ENCODE results near the gene TEX264.
"Not testable (repeated sequence)": the region's sequence is repeated elsewhere in the genome, so short reads cannot be mapped to it uniquely, and the experiment has no call there.

Gene TEX264

GRCh38 chr3:51729042-51729633, 58.1 kb downstream of the TEX264 start:
- no peak for DNase-seq (ENCODE audit: low read depth in 2 of 2)
- no peak for TF ChIP-seq CTCF (IDR thresholded peaks at IDR 0.05; ENCODE audit: low read depth, low read length)
- no peak overlapping the region for H3K4me3 ChIP-seq (replicated peaks in 1 of 2; ENCODE audit: low read depth in 2 of 2, low read length in 2 of 2)

DNA sequence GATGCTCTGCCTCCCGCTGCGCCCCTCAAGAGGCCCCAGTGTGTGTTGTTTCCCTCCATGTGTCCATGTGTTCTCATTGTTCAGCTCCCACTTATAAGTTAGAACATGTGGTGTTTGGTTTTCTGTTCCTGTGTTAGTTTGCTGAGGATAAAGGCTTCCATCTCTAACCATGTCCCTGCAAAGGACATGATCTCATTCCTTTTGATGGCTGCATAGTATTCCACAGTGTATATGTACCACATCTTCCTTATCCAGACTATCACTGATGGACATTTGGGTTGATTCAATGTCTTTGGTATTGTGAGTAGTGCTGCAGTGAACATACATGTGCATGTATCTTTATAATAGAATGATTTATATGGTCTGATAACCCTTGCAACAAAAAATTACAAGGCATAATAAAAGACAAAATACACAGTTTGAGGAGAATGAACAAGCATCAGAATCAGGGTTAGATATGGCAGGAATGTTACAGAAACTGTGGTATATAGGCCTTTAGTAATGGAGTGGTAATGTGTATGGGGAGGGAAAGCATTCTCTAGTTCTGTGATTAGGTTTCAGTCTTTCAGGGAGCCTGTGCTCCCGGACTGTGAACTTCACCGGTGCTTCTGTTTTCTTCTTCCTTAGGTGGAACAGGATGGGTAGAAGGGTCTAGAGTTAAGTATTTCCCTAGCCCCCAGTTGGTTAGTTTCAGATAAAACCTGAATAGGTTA, 63.0 kb downstream of the TEX264 start:
- no peak for TF ChIP-seq CTCF (IDR thresholded peaks at IDR 0.05; ENCODE audit: low read depth, low read length)
- no peak for DNase-seq (ENCODE audit: low read depth in 2 of 2)
- H3K4me3 ChIP-seq (replicated peaks in 1 of 2; ENCODE audit: low read depth in 2 of 2, low read length in 2 of 2): no peak overlapping the region

DNA sequence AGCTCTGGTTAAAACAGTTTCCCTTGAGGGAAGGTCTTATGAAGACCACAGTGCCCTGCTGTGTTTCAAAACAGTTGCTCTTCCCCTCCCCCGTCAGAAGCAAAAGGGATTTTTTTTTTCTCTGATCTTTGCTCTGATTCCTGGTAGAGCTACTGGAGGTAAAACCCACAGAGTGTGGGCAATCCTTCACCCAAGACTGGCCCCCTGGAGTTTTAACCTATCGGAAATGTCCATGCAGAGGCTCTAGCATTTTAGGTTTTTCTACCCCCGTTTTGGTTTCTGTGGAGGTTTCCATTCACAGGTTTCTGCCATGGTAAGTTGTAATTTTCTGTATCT, 63.5 kb downstream of the TEX264 start:
- no peak for TF ChIP-seq CTCF (IDR thresholded peaks at IDR 0.05; ENCODE audit: low read depth, low read length)
- DNase-seq (ENCODE audit: low read depth in 2 of 2): no peak
- no peak overlapping the region for H3K4me3 ChIP-seq (replicated peaks in 1 of 2; ENCODE audit: low read depth in 2 of 2, low read length in 2 of 2)

DNA sequence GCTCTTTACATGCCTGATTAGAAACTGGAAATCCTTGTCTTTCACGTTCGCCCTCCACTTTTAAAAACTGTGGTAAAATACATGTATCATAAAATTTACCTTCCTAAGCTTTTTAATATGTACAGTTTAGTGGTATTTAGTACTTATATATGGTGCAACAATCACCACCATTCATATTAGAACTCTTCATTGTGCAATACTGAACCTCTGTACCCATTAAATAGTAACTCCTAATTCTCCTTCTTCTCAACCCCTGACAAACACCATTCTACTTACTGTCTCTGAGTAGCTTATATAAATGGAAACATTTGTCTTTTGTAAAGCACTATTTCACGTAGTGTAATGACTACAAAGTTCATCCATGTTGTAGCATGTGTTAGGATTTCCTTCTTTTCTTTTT, 64.0 kb downstream of the TEX264 start:
- no peak for DNase-seq (ENCODE audit: low read depth in 2 of 2)
- H3K4me3 ChIP-seq (replicated peaks in 1 of 2; ENCODE audit: low read depth in 2 of 2, low read length in 2 of 2): no peak overlapping the region
- TF ChIP-seq CTCF (IDR thresholded peaks at IDR 0.05; ENCODE audit: low read depth, low read length): no peak

DNA sequence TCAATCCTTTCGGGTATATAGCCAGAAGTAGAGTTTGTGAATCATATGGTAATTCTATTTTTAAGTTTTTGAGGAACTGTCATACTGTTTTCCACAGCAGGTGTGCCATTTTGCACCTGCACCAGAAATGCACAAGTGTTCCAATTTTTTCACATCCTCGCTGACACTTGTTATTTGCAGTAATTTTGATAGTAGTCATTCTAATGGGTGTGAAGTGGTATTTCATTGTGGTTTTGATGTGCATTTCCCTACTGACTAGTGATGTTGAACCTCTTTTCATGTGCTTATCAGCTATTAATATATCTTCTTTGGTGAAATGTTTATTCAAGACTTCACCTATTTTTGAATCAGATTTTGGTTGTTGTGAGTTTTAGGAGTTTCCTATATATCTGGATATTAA, 64.9 kb downstream of the TEX264 start:
- H3K4me3 ChIP-seq (replicated peaks in 1 of 2; ENCODE audit: low read depth in 2 of 2, low read length in 2 of 2): no peak overlapping the region
- no peak for TF ChIP-seq CTCF (IDR thresholded peaks at IDR 0.05; ENCODE audit: low read depth, low read length)
- DNase-seq (ENCODE audit: low read depth in 2 of 2): no peak

- TF ChIP-seq CTCF (IDR thresholded peaks at IDR 0.05; ENCODE audit: low read depth, low read length): no peak
- H3K4me3 ChIP-seq (replicated peaks in 1 of 2; ENCODE audit: low read depth in 2 of 2, low read length in 2 of 2): no peak overlapping the region
- no peak for DNase-seq (ENCODE audit: low read depth in 2 of 2)
These were observed 68.1 kb downstream of the TEX264 start for GRCh38 chr3:51739110-51739509.

- H3K4me3 ChIP-seq (replicated peaks in 1 of 2; ENCODE audit: low read depth in 2 of 2, low read length in 2 of 2); DNase-seq (ENCODE audit: low read depth in 2 of 2): not testable (repeated sequence)
These were observed 71.3 kb downstream of the TEX264 start for GRCh38 chr3:51742320-51742719.

DNA sequence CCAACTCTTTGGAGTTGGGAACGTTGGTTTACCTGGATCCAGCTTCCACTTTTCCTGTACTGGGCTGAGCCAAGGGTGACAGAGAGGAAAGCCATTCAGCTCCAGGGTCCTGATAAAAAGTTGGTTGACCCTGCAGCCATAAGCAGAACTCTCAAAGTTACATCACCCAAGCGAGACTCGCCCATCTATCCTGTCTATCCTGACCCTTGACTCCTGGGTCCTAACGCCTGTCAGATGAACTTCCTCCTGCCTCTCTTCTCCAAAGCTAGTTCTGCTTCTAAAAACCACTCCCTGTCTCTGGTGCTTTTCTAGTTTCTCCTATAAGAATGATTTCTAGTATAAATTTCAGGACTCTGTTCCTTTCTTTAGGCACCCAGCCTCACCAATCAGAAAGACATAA, 71.9 kb downstream of the TEX264 start:
- DNase-seq (ENCODE audit: low read depth in 2 of 2); H3K4me3 ChIP-seq (replicated peaks in 1 of 2; ENCODE audit: low read depth in 2 of 2, low read length in 2 of 2): not testable (repeated sequence)

Measured in cardiac fibroblast (primary cell).